Coronary artery (tissue), 2 donors: Measurements from ENCODE around the gene YBX2.

Experiments
- DNase-seq: peaks from one replicate; pipeline ENCODE4 v3.0.0-alpha.2; 2017; ENCODE audit warnings: low spot score
- H3K27ac ChIP-seq, 2 donors: fragments of 200-600 bp; sonication (generic); one replicate each; pipeline ENCODE4 v1.5.1; 2016 to 2019
- H3K4me3 ChIP-seq: fragments of 200-600 bp; sonication (generic); 2 replicates; pipeline ENCODE4 v1.5.1; 2016; ENCODE audit warnings: mild to moderate bottlenecking, moderate library complexity
- CTCF ChIP-seq: fragments of 200-600 bp; sonication (generic); IDR thresholded peaks from one replicate; pipeline ENCODE4 v1.5.1; 2019; ENCODE audit warnings: antibody characterized with exemption

Gene YBX2

GRCh38 chr17:7241783-7242716 lies 52.4 kb downstream of the YBX2 start, which contains the start of gene GABARAP:
Gene GABARAP (minus strand): TSS chr17:7242449. CDS start chr17:7242330, 119 bp downstream.
- peak; percentile 95 for DNase-seq
- H3K27ac ChIP-seq = peak within 1 kb of the TSS; percentile 99 to 100
- no peak for TF ChIP-seq CTCF

GRCh38 chr17:7241090-7241733 lies 53.2 kb downstream of the YBX2 start:
- DNase-seq = no peak
- TF ChIP-seq CTCF = no peak
- Histone ChIP-seq H3K4me3 (peak overlapping the region; percentile 98), H3K27ac (peak overlapping the region; percentile 99 to 100)

More at GRCh38 chr17:7241783-7242716, 52.4 kb downstream of the YBX2 start, which contains the start of gene GABARAP:
- H3K4me3 ChIP-seq = peak within 1 kb of the TSS; percentile 98

- H3K4me3 ChIP-seq = peak overlapping the region; percentile 98
- no peak for TF ChIP-seq CTCF
- H3K27ac ChIP-seq = peak overlapping the region; percentile 99 to 100
- DNase-seq = no peak
Observed at GRCh38 chr17:7240375-7240774, 54.1 kb downstream of the YBX2 start.

- no peak for TF ChIP-seq CTCF
- H3K4me3 ChIP-seq = peak within 1 kb of the TSS; percentile 100
- peak; percentile 100 for DNase-seq
- peak within 1 kb of the TSS; percentile 99 to 100 for H3K27ac ChIP-seq
Observed at GRCh38 chr17:7239091-7240027, 55.1 kb downstream of the YBX2 start, which contains the start of gene PHF23. Gene PHF23 (minus strand): TSS chr17:7239457. CDS start chr17:7239279, 178 bp downstream.

- no peak for DNase-seq
- Histone ChIP-seq H3K27ac (peak overlapping the region; percentile 88 to 99), H3K4me3 (peak overlapping the region; percentile 100)
- no peak for TF ChIP-seq CTCF
Observed at GRCh38 chr17:7238420-7239090, 55.9 kb downstream of the YBX2 start.
